ENCODE results near the gene NOTCH2.

GRCh38 chr1:119935373-119935772 is 134.1 kb downstream of the NOTCH2 start:
- no peak for TF ChIP-seq CTCF (IDR thresholded peaks at IDR 0.05 in 4 of 5, conservative IDR thresholded peaks at IDR 0.05 in 1 of 5)
- no peak for TF ChIP-seq POLR2A (IDR thresholded peaks at IDR 0.05)

Data from gastrocnemius medialis (tissue), 4 donors.